Suprapubic skin (tissue), 3 donors: Measurements from ENCODE around the gene CCNL1.

ENCODE experiments used
- CTCF ChIP-seq, 2 donors: fragments of 200-600 bp in 1 of 2; fragments of 450-650 bp in 1 of 2; sonication (generic) in 1 of 2; IDR thresholded peaks; one replicate each; pipeline ENCODE4 v1.5.1; 2016 to 2019; ENCODE audit warnings: antibody characterized with exemption in 2 of 2, mild to moderate bottlenecking in 1 of 2, moderate library complexity in 1 of 2
- POLR2A ChIP-seq, 2 donors: fragments of 450-650 bp; IDR thresholded peaks; one replicate each; pipeline ENCODE4 v1.6.1; 2017; ENCODE audit warnings: antibody characterized with exemption in 2 of 2, mild to moderate bottlenecking in 2 of 2, moderate library complexity in 2 of 2

- TF ChIP-seq CTCF (IDR thresholded peaks at IDR 0.05): no peak
- no peak for TF ChIP-seq POLR2A (IDR thresholded peaks at IDR 0.05)
These were observed 30.9 kb downstream of the CCNL1 start for GRCh38 chr3:157128771-157129681.
